Stimulated activated CD8-positive, alpha-beta memory T cell treated with anti-CD3 and anti-CD28 coated beads, Interleukin-7, amount 100 ng/mL, for 1 hour (primary cell): ENCODE data around the gene FAM53A.

Source experiments
- DNase-seq, 2 donors: peaks; one replicate each; pipeline ENCODE4 v3.0.0-alpha.2; 2020; ENCODE audit warnings: low read depth in 2 of 2

Gene FAM53A

GRCh38 chr4:1593881-1594345 lies 90.2 kb downstream of the FAM53A start:
- DNase-seq: no peak

DNA sequence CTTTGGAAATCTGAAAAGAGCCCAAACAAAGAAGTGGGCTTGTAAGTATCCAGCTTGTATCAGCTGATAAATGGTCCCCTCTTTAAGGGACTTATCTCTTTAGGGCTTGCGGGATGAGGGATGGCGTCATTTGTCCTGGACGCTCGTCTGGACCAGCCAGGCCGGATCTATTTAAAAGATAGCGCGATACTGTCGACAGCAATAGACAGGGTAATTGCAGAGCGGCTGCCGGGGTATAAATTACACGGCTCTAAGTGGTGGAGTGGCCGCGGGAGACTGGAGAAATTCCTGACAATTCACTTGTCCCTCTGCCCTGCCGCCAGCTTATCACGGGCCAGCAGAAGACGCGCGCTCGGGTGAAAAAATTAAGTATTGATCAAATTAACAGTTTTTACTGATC lies 90.7 kb downstream of the FAM53A start:
- no peak for DNase-seq

- DNase-seq: no peak
Observed at GRCh38 chr4:1592709-1593417, 91.2 kb downstream of the FAM53A start.

- DNase-seq: no peak
Observed at GRCh38 chr4:1592068-1592708, 91.9 kb downstream of the FAM53A start.

GRCh38 chr4:1591107-1591506 lies 93.0 kb downstream of the FAM53A start:
- no peak for DNase-seq

DNA sequence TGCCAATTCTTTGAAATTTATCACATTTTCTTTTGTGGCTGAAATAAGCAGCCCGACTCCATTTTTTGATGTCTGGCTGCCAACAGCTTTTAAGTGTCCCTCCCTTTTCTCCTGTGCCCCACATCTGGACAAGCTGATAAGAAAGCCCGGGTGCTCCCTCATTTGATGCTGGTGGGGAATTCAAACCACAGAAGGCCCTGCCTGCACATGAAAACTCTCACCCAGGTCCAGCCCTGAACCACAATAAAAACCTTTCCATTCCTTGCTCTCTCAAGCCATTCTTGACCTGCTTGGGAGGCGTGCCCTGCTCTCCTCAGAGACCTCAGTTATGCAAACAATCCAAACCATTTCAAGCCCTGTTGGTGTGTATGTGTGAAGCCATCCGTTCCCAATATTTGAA lies 93.9 kb downstream of the FAM53A start:
- DNase-seq: no peak
